ENCODE results near the gene YEATS4.

- no peak for TF ChIP-seq EZH2phosphoT487 (IDR thresholded peaks at IDR 0.05; ENCODE audit: low read depth)
- no peak for TF ChIP-seq CTCF (IDR thresholded peaks at IDR 0.05; ENCODE audit: low read depth, low read length)
These were observed 63.7 kb downstream of the YEATS4 start for GRCh38 chr12:69423037-69423905.

All from OCI-LY3 (cell line).